Activated CD4-positive, alpha-beta memory T cell treated with anti-CD3 and anti-CD28 coated beads for 36 hours (primary cell): ENCODE results near the gene CD300H. TPM values are rescaled to one million over a fixed set of nuclear protein-coding genes. Genes with fewer than 3 reads are reported as not detected.
A peak's percentile ranks its signal among the peaks of the same experiment; 100 is the strongest.
"Not testable (repeated sequence)": the region's sequence is repeated elsewhere in the genome, so short reads cannot be mapped to it uniquely, and the experiment has no call there.

Experiments used
- CTCF ChIA-PET: fragments of 350-600 bp; sonication (Branson Sonifier 250); formaldehyde crosslinking; loops from one replicate; lab custom pipeline; 2021; ENCODE audit warnings: antibody characterized with exemption, inconsistent platforms; lab: Charles Lee
- POLR2A ChIA-PET: fragments of 350-600 bp; sonication (Branson Sonifier 250); formaldehyde crosslinking; loops from one replicate; lab custom pipeline; 2021; ENCODE audit warnings: antibody characterized with exemption; lab: Charles Lee
- DNase-seq: peaks from one replicate; pipeline ENCODE4 v3.0.0-alpha.2; 2020
- H3K27ac Mint-ChIP-seq: one replicate; pipeline ENCODE4 v1.8.0; 2021; ENCODE audit warnings: mixed read lengths
- H3K27me3 Mint-ChIP-seq: one replicate; pipeline ENCODE4 v1.8.0; 2021; ENCODE audit warnings: mixed read lengths
- H3K36me3 Mint-ChIP-seq: one replicate; pipeline ENCODE4 v1.8.0; 2021; ENCODE audit warnings: mixed read lengths
- H3K4me1 Mint-ChIP-seq: one replicate; pipeline ENCODE4 v1.8.0; 2021; ENCODE audit warnings: low read depth, mixed read lengths
- H3K4me3 Mint-ChIP-seq: one replicate; pipeline ENCODE4 v1.8.0; 2021; ENCODE audit warnings: mild to moderate bottlenecking, mixed read lengths
- H3K9me3 Mint-ChIP-seq: one replicate; pipeline ENCODE4 v1.8.0; 2021; ENCODE audit warnings: mixed read lengths
- intact Hi-C: fragments of 100-400 bp; cut with micrococcal nuclease; formaldehyde crosslinking; loops from one replicate; pipeline ENCODE4 v1.15.1; 2023
- total RNA-seq, 2 experiments: library from RNA; stranded (reverse); gene quantifications; one replicate each; pipeline ENCODE4 v1.2.3, GENCODE V29; 2021

CD300H gene
- total RNA-seq, 2 experiments from 2014 or later, result not detected

DNA sequence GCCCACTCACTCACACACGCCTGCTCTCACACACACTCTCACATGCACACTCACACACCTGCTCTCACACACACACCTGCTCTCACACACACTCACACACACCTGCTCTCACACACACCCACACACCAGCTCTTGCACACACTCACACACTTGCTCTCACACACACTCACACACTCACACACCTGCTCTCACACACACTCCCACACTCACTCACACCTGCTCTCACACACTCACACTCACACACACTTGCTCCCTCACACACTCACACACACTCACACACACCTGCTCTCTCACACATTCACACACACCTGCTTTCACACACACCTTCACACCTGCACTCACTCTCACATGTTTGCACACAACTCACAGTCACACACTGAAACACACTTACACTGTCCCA, 4.0 kb downstream of the CD300H start:
- H3K9me3 Mint-ChIP-seq, result no peaks in the 10 kb centered on the region
- POLR2A ChIA-PET, result no interaction called here
- H3K4me3 Mint-ChIP-seq, result no peak overlapping the region
- intact Hi-C loops, result no loop called here
- H3K27ac Mint-ChIP-seq, result no peak overlapping the region
- peaks cover 12% of the 10 kb centered on the region for H3K27me3 Mint-ChIP-seq
- peaks cover 4% of the 10 kb centered on the region for H3K4me1 Mint-ChIP-seq
- H3K36me3 Mint-ChIP-seq, result no peaks in the 10 kb centered on the region
- no peak for DNase-seq
- CTCF ChIA-PET, result no interaction called here

- CTCF ChIA-PET, result interaction anchor here (0.8 kb wide), 1 partner anchor 175 kb away, joined by 3 read pairs; no protein-coding TSS in a partner anchor
- Mint-ChIP-seq H3K4me1 (peaks cover 4% of the 10 kb centered on the region), H3K27ac (no peak overlapping the region), H3K27me3 (peaks cover 7% of the 10 kb centered on the region), H3K9me3 (no peaks in the 10 kb centered on the region), H3K36me3 (no peaks in the 10 kb centered on the region), H3K4me3 (no peak overlapping the region)
- DNase-seq, result no peak
- intact Hi-C loops, result no loop called here
- POLR2A ChIA-PET, result no interaction called here
Observed at GRCh38 chr17:74561586-74561985, 5.7 kb downstream of the CD300H start.

- H3K4me3 Mint-ChIP-seq, result no peak overlapping the region
- no peaks in the 10 kb centered on the region for H3K9me3 Mint-ChIP-seq
- intact Hi-C loops, result no loop called here
- DNase-seq, result no peak
- CTCF ChIA-PET, result no interaction called here
- H3K36me3 Mint-ChIP-seq, result no peaks in the 10 kb centered on the region
- H3K4me1 Mint-ChIP-seq, result peaks cover 4% of the 10 kb centered on the region
- peaks cover 4% of the 10 kb centered on the region for H3K27me3 Mint-ChIP-seq
- H3K27ac Mint-ChIP-seq, result no peak overlapping the region
- POLR2A ChIA-PET, result no interaction called here
Observed at GRCh38 chr17:74558882-74559519, 8.3 kb downstream of the CD300H start.

DNA sequence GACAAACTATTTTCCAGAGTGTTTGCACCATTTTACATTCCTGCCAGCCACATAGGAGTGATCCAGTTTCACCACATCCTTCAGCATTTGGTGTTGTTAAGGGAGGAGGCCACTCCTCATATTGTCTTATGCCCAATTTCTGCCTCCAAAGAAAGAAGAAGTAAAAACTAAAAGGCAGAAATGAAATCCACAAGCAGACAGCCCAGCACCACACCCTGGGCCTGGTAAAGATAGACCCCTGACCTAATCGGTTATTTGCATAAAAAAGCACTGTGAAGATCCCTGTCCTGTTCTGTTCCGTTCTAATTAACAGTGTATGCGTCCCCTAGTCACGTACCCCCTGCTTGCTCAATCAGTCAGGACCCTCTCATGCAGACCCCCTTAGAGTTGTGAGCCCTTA, 8.9 kb downstream of the CD300H start:
- H3K27ac Mint-ChIP-seq, H3K4me3 Mint-ChIP-seq, H3K4me1 Mint-ChIP-seq, DNase-seq, H3K9me3 Mint-ChIP-seq, intact Hi-C loops, H3K36me3 Mint-ChIP-seq, H3K27me3 Mint-ChIP-seq, POLR2A ChIA-PET: not testable (repeated sequence)
- CTCF ChIA-PET, result interaction anchor here (1.5 kb wide), 1 partner anchor 8 kb away, joined by 6 read pairs; no protein-coding TSS in a partner anchor

DNA sequence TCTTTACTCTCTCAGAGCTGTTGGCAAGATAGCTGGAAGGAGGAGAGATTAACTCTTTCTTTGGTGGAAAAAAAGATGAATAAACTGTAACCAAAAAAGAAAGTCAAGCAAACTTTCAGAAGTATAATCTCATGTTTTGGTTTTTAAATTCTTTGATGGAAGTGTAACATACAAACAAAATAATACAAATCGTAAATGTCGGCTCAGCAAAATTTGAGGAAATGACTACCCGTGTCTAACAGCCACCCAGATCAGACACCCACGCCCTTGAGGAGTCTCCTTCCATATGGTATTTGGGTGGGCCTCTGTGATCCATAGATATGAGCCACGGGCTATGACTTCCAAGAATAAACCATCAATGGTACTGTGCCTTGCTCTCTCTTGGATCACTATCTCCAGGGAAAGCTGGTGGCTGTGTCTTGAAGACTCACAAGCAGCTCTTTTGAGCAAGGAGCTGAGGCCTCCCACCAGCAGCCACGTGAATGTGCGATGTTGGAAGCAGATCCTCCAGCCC, 11.8 kb downstream of the CD300H start:
- Mint-ChIP-seq H3K27me3 (no peaks in the 10 kb centered on the region), H3K27ac (no peak overlapping the region), H3K4me3 (no peak overlapping the region), H3K4me1 (peaks cover 4% of the 10 kb centered on the region), H3K36me3 (no peaks in the 10 kb centered on the region), H3K9me3 (no peaks in the 10 kb centered on the region)
- POLR2A ChIA-PET, result no interaction called here
- DNase-seq, result no peak
- intact Hi-C loops, result no loop called here
- CTCF ChIA-PET, result no interaction called here

GRCh38 chr17:74554909-74555308, 12.4 kb downstream of the CD300H start:
- Mint-ChIP-seq H3K27ac (no peak overlapping the region), H3K27me3 (peaks cover 3% of the 10 kb centered on the region), H3K36me3 (no peaks in the 10 kb centered on the region), H3K4me1 (peaks cover 4% of the 10 kb centered on the region), H3K4me3 (no peak overlapping the region), H3K9me3 (no peaks in the 10 kb centered on the region)
- DNase-seq, result no peak
- ChIA-PET CTCF (no interaction called here), POLR2A (no interaction called here)
- intact Hi-C loops, result no loop called here

DNA sequence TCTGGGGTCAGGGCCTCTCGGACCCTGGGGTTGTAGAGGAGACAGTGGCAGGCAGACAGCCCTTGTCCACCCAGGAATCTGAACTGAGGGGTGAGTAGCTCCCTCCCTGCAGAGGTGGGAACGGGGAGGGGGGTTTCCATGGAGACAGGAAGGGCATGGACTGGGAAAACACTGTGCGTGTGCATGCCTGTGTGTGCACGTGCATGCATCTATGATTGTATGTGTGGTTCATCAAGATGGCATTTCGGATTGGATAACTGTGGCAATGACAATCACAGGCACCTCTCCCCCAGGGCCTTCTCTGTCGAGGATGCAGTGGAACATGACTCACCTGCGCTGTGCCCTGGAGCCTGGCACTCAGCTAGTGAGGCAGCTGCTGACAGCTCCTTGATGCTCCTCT, 15.3 kb downstream of the CD300H start:
- CTCF ChIA-PET, result no interaction called here
- no peaks in the 10 kb centered on the region for H3K36me3 Mint-ChIP-seq

GRCh38 chr17:74550602-74551001, 16.7 kb downstream of the CD300H start:
- Mint-ChIP-seq H3K4me1 (peaks cover 6% of the 10 kb centered on the region), H3K9me3 (no peaks in the 10 kb centered on the region), H3K4me3 (no peak overlapping the region), H3K36me3 (no peaks in the 10 kb centered on the region), H3K27ac (no peak overlapping the region), H3K27me3 (peaks cover 7% of the 10 kb centered on the region)
- intact Hi-C loops, result no loop called here
- ChIA-PET POLR2A (no interaction called here), CTCF (no interaction called here)
- no peak for DNase-seq

More for the DNA sequence above, 15.3 kb downstream of the CD300H start:
- POLR2A ChIA-PET, result no interaction called here
- H3K9me3 Mint-ChIP-seq, result no peaks in the 10 kb centered on the region
- no peak for DNase-seq
- peaks cover 6% of the 10 kb centered on the region for H3K4me1 Mint-ChIP-seq
- H3K27me3 Mint-ChIP-seq, result peaks cover 7% of the 10 kb centered on the region
- no peak overlapping the region for H3K4me3 Mint-ChIP-seq
- intact Hi-C loops, result no loop called here
- H3K27ac Mint-ChIP-seq, result no peak overlapping the region

- Mint-ChIP-seq H3K9me3 (no peaks in the 10 kb centered on the region), H3K36me3 (no peaks in the 10 kb centered on the region), H3K27ac (no peak overlapping the region), H3K27me3 (peaks cover 7% of the 10 kb centered on the region), H3K4me3 (no peak overlapping the region), H3K4me1 (peaks cover 6% of the 10 kb centered on the region)
- POLR2A ChIA-PET, result no interaction called here
- DNase-seq, result no peak
- CTCF ChIA-PET, result no interaction called here
- intact Hi-C loops, result no loop called here
Observed at GRCh38 chr17:74549343-74549742, 18.0 kb downstream of the CD300H start.

DNA sequence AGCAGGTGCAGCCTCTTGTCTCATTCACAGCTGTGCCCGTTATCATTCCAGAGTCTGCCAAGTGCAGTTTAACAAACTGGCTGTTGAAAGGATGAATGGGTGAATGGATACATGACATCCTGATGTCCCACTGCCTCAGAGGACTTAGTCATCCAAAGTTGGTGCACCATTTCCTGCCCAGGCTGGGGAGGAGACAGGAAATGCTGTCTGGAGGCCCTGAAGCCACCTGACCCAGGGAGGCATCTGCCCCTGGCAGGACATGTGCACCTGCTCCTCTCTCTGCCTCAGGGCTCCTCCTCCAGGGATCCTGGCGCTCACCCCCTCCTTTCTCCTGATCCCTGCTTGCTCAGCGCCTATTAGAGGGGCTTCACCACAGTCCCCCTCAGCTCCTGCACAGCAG, 19.6 kb downstream of the CD300H start:
- Mint-ChIP-seq H3K4me3 (no peak overlapping the region), H3K9me3 (no peaks in the 10 kb centered on the region), H3K27me3 (peaks cover 7% of the 10 kb centered on the region), H3K27ac (no peak overlapping the region), H3K4me1 (peaks cover 6% of the 10 kb centered on the region), H3K36me3 (no peaks in the 10 kb centered on the region)
- intact Hi-C loops, result no loop called here
- CTCF ChIA-PET, result no interaction called here
- POLR2A ChIA-PET, result no interaction called here
- DNase-seq, result peak; percentile 55

DNA sequence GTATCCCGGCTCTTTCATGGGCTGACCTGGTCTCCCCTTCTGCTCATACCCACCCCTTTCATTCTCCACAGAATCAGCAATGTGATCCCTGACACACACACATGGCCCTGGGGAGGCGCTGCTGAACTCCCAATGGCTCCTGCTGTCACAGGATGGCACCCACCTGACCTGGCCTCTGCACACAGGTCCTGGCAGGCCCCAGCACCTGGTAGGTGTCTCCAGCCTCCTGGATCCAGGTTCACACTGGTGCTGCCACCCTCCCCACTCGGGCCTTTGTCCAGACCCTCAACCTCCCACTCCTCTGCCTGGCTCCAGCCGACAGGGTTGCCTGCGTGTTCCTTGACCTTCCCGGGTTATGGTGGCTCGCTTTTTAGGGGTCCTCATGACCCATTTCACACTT, 20.0 kb downstream of the CD300H start:
- Mint-ChIP-seq H3K36me3 (no peaks in the 10 kb centered on the region), H3K4me1 (peaks cover 6% of the 10 kb centered on the region), H3K4me3 (no peak overlapping the region), H3K27me3 (peaks cover 7% of the 10 kb centered on the region), H3K27ac (no peak overlapping the region), H3K9me3 (no peaks in the 10 kb centered on the region)
- DNase-seq, result no peak
- POLR2A ChIA-PET, result no interaction called here
- intact Hi-C loops, result no loop called here
- CTCF ChIA-PET, result no interaction called here

DNA sequence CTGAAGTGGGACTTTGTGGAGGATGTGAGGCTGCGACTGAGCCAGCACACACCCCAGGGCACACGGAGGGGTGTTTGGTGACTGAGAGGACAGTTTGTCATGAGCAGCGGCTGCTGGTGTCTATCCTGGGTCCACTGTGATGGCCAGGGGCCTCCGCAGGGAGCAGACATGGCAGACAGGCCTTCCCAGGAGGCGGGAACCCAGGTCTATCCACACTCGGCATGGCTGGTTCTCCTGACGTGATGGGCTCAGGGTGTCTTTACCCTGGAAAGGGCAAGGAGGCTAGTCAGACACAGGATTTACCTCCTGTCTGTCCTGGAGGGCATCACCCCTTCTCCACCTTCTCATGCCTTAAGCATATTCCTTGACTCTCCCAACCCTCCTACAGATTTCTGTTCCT, 20.7 kb downstream of the CD300H start:
- intact Hi-C loops, result no loop called here
- H3K27ac Mint-ChIP-seq, result no peak overlapping the region
- H3K9me3 Mint-ChIP-seq, result no peaks in the 10 kb centered on the region
- H3K27me3 Mint-ChIP-seq, result peaks cover 7% of the 10 kb centered on the region
- no peak for DNase-seq
- H3K4me1 Mint-ChIP-seq, result peaks cover 6% of the 10 kb centered on the region
- CTCF ChIA-PET, result no interaction called here
- no peak overlapping the region for H3K4me3 Mint-ChIP-seq
- POLR2A ChIA-PET, result no interaction called here
- H3K36me3 Mint-ChIP-seq, result no peaks in the 10 kb centered on the region

DNA sequence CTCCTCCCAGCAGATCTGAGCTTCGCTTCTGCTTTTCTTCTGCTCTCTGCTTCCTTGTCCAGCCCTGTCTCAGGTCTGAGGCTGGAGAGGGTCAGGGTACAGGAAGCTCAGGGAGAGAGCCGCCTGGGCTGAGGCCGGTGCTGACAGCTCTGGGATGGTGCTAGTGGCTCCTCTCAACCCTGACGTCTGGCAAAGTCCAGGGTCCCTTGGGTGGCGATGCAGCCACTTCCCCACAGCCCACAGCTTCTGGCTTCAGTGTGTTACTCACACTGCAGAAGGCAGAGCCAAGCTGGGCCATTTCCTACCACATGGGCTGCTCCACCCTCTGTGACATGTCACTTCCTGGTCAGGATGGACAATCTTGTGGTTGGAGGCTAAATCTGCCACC, 21.5 kb downstream of the CD300H start, which contains the start of gene CD300C:
Gene CD300C (minus strand): TSS at position 273 of the 388 bp plus-strand sequence. CDS start 333 bp downstream, outside the sequence.
- Mint-ChIP-seq H3K4me1 (peaks cover 6% of the 10 kb centered on the region), H3K4me3 (no peak within 1 kb of the TSS), H3K27ac (no peak within 1 kb of the TSS), H3K27me3 (peaks cover 7% of the 10 kb centered on the region), H3K36me3 (no peaks in the 10 kb centered on the region), H3K9me3 (no peaks in the 10 kb centered on the region)
- POLR2A ChIA-PET, result no interaction called here
- peak; percentile 17 for DNase-seq
- intact Hi-C loops, result no loop called here
- CTCF ChIA-PET, result interaction anchor here (0.5 kb wide), 1 partner anchor 166 kb away, joined by 4 read pairs; no protein-coding TSS in a partner anchor
